ENCODE data around the gene FCN3. TPM values are rescaled to one million over a fixed set of nuclear protein-coding genes. Genes with fewer than 3 reads are reported as not detected.
A peak's percentile ranks its signal among the peaks of the same experiment; 100 is the strongest.

FCN3 gene
- total RNA-seq, 4 donors from 2014 or later = 13.2 to 35.7 (median 19.3) TPM

- Histone ChIP-seq H3K4me1 (peaks cover 4 to 22% of the 10 kb centered on the region in 2 donors), H3K9me3 (no peaks in the 10 kb centered on the region), H3K27ac (no peak overlapping the region), H3K4me3 (no peak overlapping the region), H3K36me3 (peaks cover 0 to 28% of the 10 kb centered on the region in 2 donors), H3K27me3 (peaks cover 27 to 38% (median 30%) of the 10 kb centered on the region in 3 donors)
- ATAC-seq (no peak), DNase-seq (no peak)
- intact Hi-C loops (cut with DNase I; ENCODE audit: low total_unique reads) (no loop called here), in situ Hi-C loops (cut with MboI; ENCODE audit: low sequenced_read_pairs in 4 of 4) (no loop called here)
- TF ChIP-seq CTCF (IDR thresholded peaks at IDR 0.05 in 4 of 5, conservative IDR thresholded peaks at IDR 0.05 in 1 of 5) = no peak
- TF ChIP-seq POLR2A (IDR thresholded peaks at IDR 0.05) = no peak
These were observed 23.0 kb downstream of the FCN3 start for GRCh38 chr1:27351541-27352107.

- Histone ChIP-seq H3K27me3 (peaks cover 30 to 38% (median 31%) of the 10 kb centered on the region in 3 donors), H3K27ac (no peak overlapping the region), H3K36me3 (peaks cover 0 to 21% of the 10 kb centered on the region in 2 donors), H3K4me1 (peaks cover 4 to 22% of the 10 kb centered on the region in 2 donors), H3K4me3 (peak overlapping the region in 3 of 4 donors; percentile 19 to 53 (median 43)), H3K9me3 (no peaks in the 10 kb centered on the region)
- intact Hi-C loops (cut with DNase I; ENCODE audit: low total_unique reads) (no loop called here), in situ Hi-C loops (cut with MboI; ENCODE audit: low sequenced_read_pairs in 4 of 4) (no loop called here)
- ATAC-seq = peak in 1 of 2 donors; percentile 29
- no peak for DNase-seq
- TF ChIP-seq POLR2A (IDR thresholded peaks at IDR 0.05) (no peak), CTCF (IDR thresholded peaks at IDR 0.05 in 4 of 5, conservative IDR thresholded peaks at IDR 0.05 in 1 of 5) (no peak)
These were observed 23.7 kb downstream of the FCN3 start for GRCh38 chr1:27350663-27351540.

GRCh38 chr1:27349784-27350662 is 24.6 kb downstream of the FCN3 start:
- Histone ChIP-seq H3K4me3 (peak overlapping the region; percentile 41 to 53 (median 44)), H3K27ac (no peak overlapping the region), H3K27me3 (peaks cover 30 to 38% (median 31%) of the 10 kb centered on the region in 3 donors), H3K36me3 (peaks cover 0 to 12% of the 10 kb centered on the region in 2 donors), H3K9me3 (no peaks in the 10 kb centered on the region), H3K4me1 (peaks cover 4 to 22% of the 10 kb centered on the region in 2 donors)
- intact Hi-C loops (cut with DNase I; ENCODE audit: low total_unique reads) = no loop called here
- TF ChIP-seq POLR2A (IDR thresholded peaks at IDR 0.05) = no peak
- TF ChIP-seq CTCF (IDR thresholded peaks at IDR 0.05 in 4 of 5, conservative IDR thresholded peaks at IDR 0.05 in 1 of 5) = peak in 1 of 5 experiments; percentile 9
- no peak for DNase-seq
- in situ Hi-C loops (cut with MboI; ENCODE audit: low sequenced_read_pairs in 4 of 4) = no loop called here
- ATAC-seq = peak; percentile 59 to 60

- intact Hi-C loops (cut with DNase I; ENCODE audit: low total_unique reads) (no loop called here), in situ Hi-C loops (cut with MboI; ENCODE audit: low sequenced_read_pairs in 4 of 4) (no loop called here)
- Histone ChIP-seq H3K27me3 (peaks cover 30 to 38% (median 31%) of the 10 kb centered on the region in 3 donors), H3K36me3 (peaks cover 0 to 9% of the 10 kb centered on the region in 2 donors), H3K27ac (no peak overlapping the region), H3K4me3 (peak overlapping the region; percentile 41 to 53 (median 44)), H3K9me3 (no peaks in the 10 kb centered on the region), H3K4me1 (peaks cover 4 to 22% of the 10 kb centered on the region in 2 donors)
- ATAC-seq = peak; percentile 19 to 24
- TF ChIP-seq POLR2A (IDR thresholded peaks at IDR 0.05) = no peak
- no peak for TF ChIP-seq CTCF (IDR thresholded peaks at IDR 0.05 in 4 of 5, conservative IDR thresholded peaks at IDR 0.05 in 1 of 5)
- no peak for DNase-seq
These were observed 25.5 kb downstream of the FCN3 start for GRCh38 chr1:27348861-27349783.

Measured in gastrocnemius medialis (tissue), 4 donors.